GM12878 (cell line): Measurements from ENCODE around the gene KLK12.

Experiments
- EP300 ChIP-seq, 2 experiments: fragments of 150-350 bp in 1 of 2; IDR thresholded peaks; 2 replicates each; pipeline ENCODE4 v1.6.1; 2011 to 2012; ENCODE audit warnings: low read depth in 2 of 2, low read length in 2 of 2, borderline replicate concordance in 1 of 2, improper control_type of control experiment in 1 of 2, inconsistent platforms in 1 of 2; ENCODE audit not compliant: control insufficient read depth in 1 of 2
- POLR2A ChIP-seq: IDR thresholded peaks from 2 replicates; pipeline ENCODE4 v1.6.1; 2011; ENCODE audit warnings: low read depth, mild to moderate bottlenecking, low read length
- SRF ChIP-seq, 2 experiments: IDR thresholded peaks; 2 replicates each; pipeline ENCODE4 v1.6.1; 2011; ENCODE audit warnings: low read depth in 2 of 2, low read length in 2 of 2, mild to moderate bottlenecking in 1 of 2, moderate library complexity in 1 of 2
- TF ChIP-seq, protein P1 (sequence below): fragments of 450-650 bp; IDR thresholded peaks from 2 replicates; pipeline ENCODE4 v1.6.1; 2017; ENCODE audit warnings: antibody characterized with exemption, mild to moderate bottlenecking, moderate library complexity
- TF ChIP-seq, protein P2 (sequence below), 3 experiments: IDR thresholded peaks in 2 of 3; conservative IDR thresholded peaks in 1 of 3; 2 replicates each; pipeline ENCODE4 v1.5.1; 2011; ENCODE audit warnings: low read depth in 3 of 3, low read length in 3 of 3, mild to moderate bottlenecking in 3 of 3, control low read depth in 2 of 3, moderate library complexity in 2 of 3, inconsistent platforms in 1 of 3, mixed read lengths in 1 of 3; ENCODE audit not compliant: control insufficient read depth in 2 of 3, insufficient read depth in 1 of 3; ENCODE audit errors: extremely low read depth in 1 of 3
- TF ChIP-seq, protein P3 (sequence below): fragments of 450-650 bp; IDR thresholded peaks from 2 replicates; pipeline ENCODE4 v1.6.1; 2014; ENCODE audit warnings: mild to moderate bottlenecking

DNA sequence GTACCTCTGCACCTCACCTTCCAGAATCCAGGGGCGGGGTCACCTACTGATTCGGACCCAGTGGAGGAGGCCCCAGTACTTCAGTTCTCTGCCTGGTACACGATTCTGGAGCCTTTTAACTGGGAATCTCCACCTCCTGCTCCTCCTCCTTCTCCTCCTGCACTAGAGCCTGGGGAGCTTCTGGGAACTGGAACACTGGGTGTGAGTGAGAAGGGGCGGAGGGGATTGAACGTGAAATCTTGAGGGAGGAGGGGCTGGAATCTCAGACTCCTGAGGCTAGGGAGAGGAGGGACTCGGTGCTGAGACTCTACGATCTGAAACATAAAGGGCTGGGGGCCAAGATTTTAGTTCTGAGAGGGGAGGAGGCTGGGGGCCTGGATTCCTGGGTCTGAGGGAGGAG, 33.3 kb downstream of the KLK12 start, which contains the start of gene KLK8:
- TF ChIP-seq, protein P1, sequence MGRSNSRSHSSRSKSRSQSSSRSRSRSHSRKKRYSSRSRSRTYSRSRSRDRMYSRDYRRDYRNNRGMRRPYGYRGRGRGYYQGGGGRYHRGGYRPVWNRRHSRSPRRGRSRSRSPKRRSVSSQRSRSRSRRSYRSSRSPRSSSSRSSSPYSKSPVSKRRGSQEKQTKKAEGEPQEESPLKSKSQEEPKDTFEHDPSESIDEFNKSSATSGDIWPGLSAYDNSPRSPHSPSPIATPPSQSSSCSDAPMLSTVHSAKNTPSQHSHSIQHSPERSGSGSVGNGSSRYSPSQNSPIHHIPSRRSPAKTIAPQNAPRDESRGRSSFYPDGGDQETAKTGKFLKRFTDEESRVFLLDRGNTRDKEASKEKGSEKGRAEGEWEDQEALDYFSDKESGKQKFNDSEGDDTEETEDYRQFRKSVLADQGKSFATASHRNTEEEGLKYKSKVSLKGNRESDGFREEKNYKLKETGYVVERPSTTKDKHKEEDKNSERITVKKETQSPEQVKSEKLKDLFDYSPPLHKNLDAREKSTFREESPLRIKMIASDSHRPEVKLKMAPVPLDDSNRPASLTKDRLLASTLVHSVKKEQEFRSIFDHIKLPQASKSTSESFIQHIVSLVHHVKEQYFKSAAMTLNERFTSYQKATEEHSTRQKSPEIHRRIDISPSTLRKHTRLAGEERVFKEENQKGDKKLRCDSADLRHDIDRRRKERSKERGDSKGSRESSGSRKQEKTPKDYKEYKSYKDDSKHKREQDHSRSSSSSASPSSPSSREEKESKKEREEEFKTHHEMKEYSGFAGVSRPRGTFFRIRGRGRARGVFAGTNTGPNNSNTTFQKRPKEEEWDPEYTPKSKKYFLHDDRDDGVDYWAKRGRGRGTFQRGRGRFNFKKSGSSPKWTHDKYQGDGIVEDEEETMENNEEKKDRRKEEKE = no peak
- TF ChIP-seq, protein P2, sequence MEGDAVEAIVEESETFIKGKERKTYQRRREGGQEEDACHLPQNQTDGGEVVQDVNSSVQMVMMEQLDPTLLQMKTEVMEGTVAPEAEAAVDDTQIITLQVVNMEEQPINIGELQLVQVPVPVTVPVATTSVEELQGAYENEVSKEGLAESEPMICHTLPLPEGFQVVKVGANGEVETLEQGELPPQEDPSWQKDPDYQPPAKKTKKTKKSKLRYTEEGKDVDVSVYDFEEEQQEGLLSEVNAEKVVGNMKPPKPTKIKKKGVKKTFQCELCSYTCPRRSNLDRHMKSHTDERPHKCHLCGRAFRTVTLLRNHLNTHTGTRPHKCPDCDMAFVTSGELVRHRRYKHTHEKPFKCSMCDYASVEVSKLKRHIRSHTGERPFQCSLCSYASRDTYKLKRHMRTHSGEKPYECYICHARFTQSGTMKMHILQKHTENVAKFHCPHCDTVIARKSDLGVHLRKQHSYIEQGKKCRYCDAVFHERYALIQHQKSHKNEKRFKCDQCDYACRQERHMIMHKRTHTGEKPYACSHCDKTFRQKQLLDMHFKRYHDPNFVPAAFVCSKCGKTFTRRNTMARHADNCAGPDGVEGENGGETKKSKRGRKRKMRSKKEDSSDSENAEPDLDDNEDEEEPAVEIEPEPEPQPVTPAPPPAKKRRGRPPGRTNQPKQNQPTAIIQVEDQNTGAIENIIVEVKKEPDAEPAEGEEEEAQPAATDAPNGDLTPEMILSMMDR (IDR thresholded peaks at IDR 0.05 in 2 of 3, conservative IDR thresholded peaks at IDR 0.05 in 1 of 3; ENCODE audit: control insufficient read depth in 2 of 3, extremely low read depth in 1 of 3, insufficient read depth in 1 of 3, low read depth in 3 of 3, low read length in 3 of 3) = no peak
- TF ChIP-seq POLR2A = no peak
- TF ChIP-seq, protein P3, sequence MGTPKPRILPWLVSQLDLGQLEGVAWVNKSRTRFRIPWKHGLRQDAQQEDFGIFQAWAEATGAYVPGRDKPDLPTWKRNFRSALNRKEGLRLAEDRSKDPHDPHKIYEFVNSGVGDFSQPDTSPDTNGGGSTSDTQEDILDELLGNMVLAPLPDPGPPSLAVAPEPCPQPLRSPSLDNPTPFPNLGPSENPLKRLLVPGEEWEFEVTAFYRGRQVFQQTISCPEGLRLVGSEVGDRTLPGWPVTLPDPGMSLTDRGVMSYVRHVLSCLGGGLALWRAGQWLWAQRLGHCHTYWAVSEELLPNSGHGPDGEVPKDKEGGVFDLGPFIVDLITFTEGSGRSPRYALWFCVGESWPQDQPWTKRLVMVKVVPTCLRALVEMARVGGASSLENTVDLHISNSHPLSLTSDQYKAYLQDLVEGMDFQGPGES = no peak
- no peak for TF ChIP-seq SRF (IDR thresholded peaks at IDR 0.05; ENCODE audit: low read depth in 2 of 2, low read length in 2 of 2)
- no peak for TF ChIP-seq EP300 (IDR thresholded peaks at IDR 0.05; ENCODE audit: borderline replicate concordance in 1 of 2, control insufficient read depth in 1 of 2, low read depth in 2 of 2, low read length in 2 of 2)
